ENCODE measurements around the gene CCDC89. TPM values are rescaled to one million over a fixed set of nuclear protein-coding genes. Genes with fewer than 3 reads are reported as not detected.
A peak's percentile ranks its signal among the peaks of the same experiment; 100 is the strongest.

Gene CCDC89
- total RNA-seq, 1 donor from 2014 or later = 1.8 TPM

- no peak for DNase-seq
Measured at GRCh38 chr11:85651118-85651517, 34.9 kb downstream of the CCDC89 start.

- peak; percentile 77 for DNase-seq
Measured at GRCh38 chr11:85647604-85648299, 38.2 kb downstream of the CCDC89 start, which contains the start of gene TMEM126A. Gene TMEM126A (plus strand): TSS chr11:85647967. CDS start chr11:85650256, 2,289 bp downstream.

- DNase-seq = no peak
Measured at GRCh38 chr11:85647078-85647477, 38.9 kb downstream of the CCDC89 start.

GRCh38 chr11:85643191-85643614 lies 42.8 kb downstream of the CCDC89 start:
- DNase-seq = no peak

GRCh38 chr11:85634747-85635146 lies 51.2 kb downstream of the CCDC89 start:
- no peak for DNase-seq

Other genes starting within 250 kb of the CCDC89 start
- gene DLG2, start 58.9 kb downstream of the CCDC89 start, total RNA-seq = 13.7 TPM
- 37.1 TPM for gene TMEM126B, start 57.6 kb downstream of the CCDC89 start, total RNA-seq
- 20.2 TPM for gene TMEM126A, start 38.2 kb downstream of the CCDC89 start, total RNA-seq
- 64.6 TPM for gene CREBZF, start 21.1 kb downstream of the CCDC89 start, total RNA-seq
- 40.4 TPM for gene SYTL2, start 124.9 kb upstream of the CCDC89 start, total RNA-seq
- not detected for gene CCDC83, start 169.2 kb upstream of the CCDC89 start, total RNA-seq